Cardiac fibroblast (primary cell): ENCODE measurements around the gene MIDN.

Experiments used
- DNase-seq, 2 donors: peaks; one replicate each; pipeline versions ENCODE4 v3.0.0 to v3.0.0-alpha.2; 2010; ENCODE audit warnings: low read depth in 2 of 2
- H3K4me3 ChIP-seq, 2 donors: replicated peaks in 1 of 2; 1 replicate in 1 of 2; 2 replicates in 1 of 2; pipeline ENCODE4 v1.5.1; 2011; ENCODE audit warnings: low read depth in 2 of 2, low read length in 2 of 2, mild to moderate bottlenecking in 2 of 2, moderate library complexity in 1 of 2
- TF ChIP-seq, protein P1 (sequence below): IDR thresholded peaks from one replicate; pipeline ENCODE4 v1.5.1; 2011; ENCODE audit warnings: low read depth, mild to moderate bottlenecking, low read length, inconsistent platforms

The MIDN gene

DNA sequence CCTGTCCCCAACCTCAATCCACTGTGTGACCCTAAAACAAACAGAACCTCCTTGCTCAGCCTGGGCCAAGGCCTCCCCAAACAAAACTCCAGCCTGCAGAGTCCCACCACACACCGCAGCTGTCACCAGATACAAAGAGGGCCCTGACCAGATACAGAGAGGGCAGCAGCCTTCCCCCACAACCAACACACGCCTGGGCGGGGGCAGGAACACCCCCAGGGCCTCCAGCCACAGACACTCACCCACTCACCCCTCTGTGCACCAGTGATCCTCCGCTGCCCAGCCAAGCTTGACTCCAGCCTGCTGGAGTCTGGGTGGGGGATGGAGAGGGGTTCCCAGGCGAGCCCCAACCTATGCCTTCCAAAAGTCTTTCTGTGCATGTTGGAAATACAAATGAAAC, 14.8 kb downstream of the MIDN start:
- no peak overlapping the region for H3K4me3 ChIP-seq
- TF ChIP-seq, protein P1, sequence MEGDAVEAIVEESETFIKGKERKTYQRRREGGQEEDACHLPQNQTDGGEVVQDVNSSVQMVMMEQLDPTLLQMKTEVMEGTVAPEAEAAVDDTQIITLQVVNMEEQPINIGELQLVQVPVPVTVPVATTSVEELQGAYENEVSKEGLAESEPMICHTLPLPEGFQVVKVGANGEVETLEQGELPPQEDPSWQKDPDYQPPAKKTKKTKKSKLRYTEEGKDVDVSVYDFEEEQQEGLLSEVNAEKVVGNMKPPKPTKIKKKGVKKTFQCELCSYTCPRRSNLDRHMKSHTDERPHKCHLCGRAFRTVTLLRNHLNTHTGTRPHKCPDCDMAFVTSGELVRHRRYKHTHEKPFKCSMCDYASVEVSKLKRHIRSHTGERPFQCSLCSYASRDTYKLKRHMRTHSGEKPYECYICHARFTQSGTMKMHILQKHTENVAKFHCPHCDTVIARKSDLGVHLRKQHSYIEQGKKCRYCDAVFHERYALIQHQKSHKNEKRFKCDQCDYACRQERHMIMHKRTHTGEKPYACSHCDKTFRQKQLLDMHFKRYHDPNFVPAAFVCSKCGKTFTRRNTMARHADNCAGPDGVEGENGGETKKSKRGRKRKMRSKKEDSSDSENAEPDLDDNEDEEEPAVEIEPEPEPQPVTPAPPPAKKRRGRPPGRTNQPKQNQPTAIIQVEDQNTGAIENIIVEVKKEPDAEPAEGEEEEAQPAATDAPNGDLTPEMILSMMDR = no peak
- DNase-seq = no peak

- DNase-seq = peak; percentile 86 to 94
- H3K4me3 ChIP-seq = no peak overlapping the region
- TF ChIP-seq, protein P1 = no peak
Observed at GRCh38 chr19:1264801-1265614, 16.6 kb downstream of the MIDN start.

GRCh38 chr19:1265615-1266128, 17.3 kb downstream of the MIDN start:
- H3K4me3 ChIP-seq = peak overlapping the region; percentile 22 to 53
- peak; percentile 68 to 92 for DNase-seq
- TF ChIP-seq, protein P1 = no peak

DNA sequence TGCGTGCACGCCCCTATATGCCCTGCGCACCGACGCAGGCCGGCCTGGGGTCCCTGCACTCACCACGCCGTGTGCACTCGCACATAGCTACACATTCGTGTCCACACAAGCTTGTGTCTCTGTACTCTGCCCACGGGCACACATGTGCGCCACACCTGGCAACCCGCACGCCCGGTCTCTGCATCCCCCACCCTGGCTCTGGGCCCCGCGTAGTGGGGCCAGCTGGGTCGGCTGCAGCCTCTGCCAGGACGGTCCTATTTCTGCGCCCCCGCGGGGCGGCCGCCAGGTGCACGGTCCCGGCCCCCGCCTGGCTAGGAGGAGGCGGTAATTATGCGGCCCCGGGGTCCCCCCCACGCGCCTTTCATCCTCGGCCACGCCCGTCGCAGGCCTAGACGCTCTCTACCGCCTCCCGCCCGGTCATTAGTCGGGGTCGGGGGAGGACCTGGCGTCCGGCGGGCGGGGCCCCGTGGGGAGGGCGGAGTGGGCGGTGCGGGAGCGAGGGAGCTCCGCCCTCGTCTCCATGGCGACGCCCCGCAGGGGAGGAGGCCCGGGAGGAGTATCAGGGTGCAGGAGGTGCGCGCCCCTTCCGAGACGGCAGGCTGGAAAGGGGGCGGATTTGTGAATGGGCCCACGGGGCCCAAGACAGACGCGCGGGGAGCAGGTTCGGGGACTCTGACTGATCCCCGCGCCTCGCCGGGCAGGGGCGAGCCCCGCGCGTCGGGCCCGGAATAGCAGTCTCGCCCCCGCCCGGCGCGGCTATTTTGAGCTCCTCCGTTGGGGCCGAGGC, 17.9 kb downstream of the MIDN start:
- TF ChIP-seq, protein P1 = no peak
- DNase-seq = peak; percentile 89 to 92
- H3K4me3 ChIP-seq = peak overlapping the region; percentile 40 to 53

DNA sequence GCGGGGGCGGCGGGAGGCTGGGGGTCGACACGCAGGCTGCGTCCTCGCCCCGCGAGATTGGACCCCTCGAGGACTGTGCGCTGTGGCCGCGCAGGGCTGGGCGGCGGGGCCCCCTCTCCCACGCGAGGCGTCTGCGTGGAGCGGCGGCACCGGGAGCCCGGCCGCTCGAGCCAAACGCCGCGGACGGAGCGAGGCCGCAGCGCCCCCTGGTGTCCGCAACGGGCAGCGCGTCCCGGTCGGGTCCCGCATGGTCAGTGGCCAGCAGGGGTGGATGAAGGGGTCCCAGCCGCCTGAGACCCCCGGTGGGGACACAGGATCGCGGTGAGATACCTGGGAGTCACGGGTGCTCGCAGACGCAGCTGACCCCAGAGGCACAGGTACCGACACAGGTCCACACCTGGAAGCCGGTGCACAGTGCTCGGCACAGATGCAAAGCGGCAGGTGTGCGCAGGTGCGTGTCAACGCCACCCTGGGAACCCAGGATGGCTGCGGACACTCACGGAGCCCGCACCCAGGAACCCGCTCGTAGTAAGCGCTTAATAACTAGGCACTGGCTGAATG, 18.6 kb downstream of the MIDN start:
- DNase-seq = peak in 1 of 2 donors; percentile 64
- H3K4me3 ChIP-seq = peak overlapping the region; percentile 40 to 53
- TF ChIP-seq, protein P1 = peak; percentile 60

GRCh38 chr19:1267477-1268225, 19.3 kb downstream of the MIDN start:
- TF ChIP-seq, protein P1 = no peak
- H3K4me3 ChIP-seq = peak overlapping the region in 1 of 2 donors; percentile 53
- peak in 1 of 2 donors; percentile 16 for DNase-seq
